HPDE6-E6E7 (cell line): ENCODE measurements around the gene REG4.
"Not testable (repeated sequence)": the region's sequence is repeated elsewhere in the genome, so short reads cannot be mapped to it uniquely, and the experiment has no call there.

Experiments used
- DNase-seq: peaks from one replicate; pipeline ENCODE4 v3.0.0; 2011; ENCODE audit warnings: missing footprints; ENCODE audit errors: extremely low spot score

REG4 gene

GRCh38 chr1:119806489-119806888, 4.8 kb downstream of the REG4 start:
- no peak for DNase-seq

GRCh38 chr1:119805746-119806145, 5.5 kb downstream of the REG4 start:
- no peak for DNase-seq

GRCh38 chr1:119805247-119805646, 6.0 kb downstream of the REG4 start:
- DNase-seq: no peak

GRCh38 chr1:119799599-119800177, 11.6 kb downstream of the REG4 start:
- DNase-seq: no peak

GRCh38 chr1:119799003-119799402, 12.3 kb downstream of the REG4 start:
- DNase-seq: no peak

- DNase-seq: no peak
Measured at GRCh38 chr1:119797606-119798005, 13.7 kb downstream of the REG4 start.

GRCh38 chr1:119797162-119797561, 14.1 kb downstream of the REG4 start:
- no peak for DNase-seq

- DNase-seq: no peak
Measured at GRCh38 chr1:119795261-119796200, 15.7 kb downstream of the REG4 start.

- DNase-seq: no peak
Measured at GRCh38 chr1:119794876-119795240, 16.4 kb downstream of the REG4 start.

GRCh38 chr1:119794230-119794875, 16.9 kb downstream of the REG4 start:
- DNase-seq: no peak

- no peak for DNase-seq
Measured at GRCh38 chr1:119791377-119791776, 19.9 kb downstream of the REG4 start.

GRCh38 chr1:119790451-119791198, 20.6 kb downstream of the REG4 start:
- no peak for DNase-seq

GRCh38 chr1:119787776-119788175, 23.5 kb downstream of the REG4 start:
- no peak for DNase-seq

GRCh38 chr1:119786473-119787050, 24.7 kb downstream of the REG4 start:
- not testable (repeated sequence) for DNase-seq

GRCh38 chr1:119786046-119786445, 25.2 kb downstream of the REG4 start:
- not testable (repeated sequence) for DNase-seq

GRCh38 chr1:119784191-119784781, 27.0 kb downstream of the REG4 start:
- DNase-seq: no peak

GRCh38 chr1:119783354-119784185, 27.7 kb downstream of the REG4 start:
- DNase-seq: no peak

GRCh38 chr1:119782631-119783325, 28.5 kb downstream of the REG4 start:
- peak; percentile 28 for DNase-seq

GRCh38 chr1:119781434-119782210, 29.6 kb downstream of the REG4 start:
- no peak for DNase-seq
